Limb (tissue), 2 donors: ENCODE results near the gene ABLIM1.

ENCODE experiments used
- DNase-seq, 2 donors: peaks; one replicate each; pipeline ENCODE4 v3.0.0-alpha.2; 2016; ENCODE audit errors: extremely low spot score in 2 of 2

ABLIM1 gene

DNA sequence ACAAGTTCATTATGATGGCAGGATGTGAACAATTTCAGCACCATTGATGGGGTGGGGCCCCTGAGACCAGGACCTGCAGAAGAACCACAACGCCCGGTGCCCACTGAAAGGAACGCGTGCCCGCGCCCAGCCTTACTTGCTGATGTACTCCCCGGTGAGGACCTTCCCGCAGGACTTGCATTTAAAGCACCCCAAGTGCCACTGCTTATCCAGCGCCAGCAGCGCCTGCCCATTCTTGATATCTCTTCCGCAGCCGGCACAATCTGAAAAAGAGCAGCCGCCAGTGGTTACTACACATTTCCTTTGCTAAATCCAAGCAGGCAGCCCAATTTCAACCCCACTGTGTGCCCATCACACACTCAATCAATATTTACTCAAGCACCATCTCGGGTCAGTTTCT, 110.6 kb downstream of the ABLIM1 start:
- DNase-seq, result no peak

DNA sequence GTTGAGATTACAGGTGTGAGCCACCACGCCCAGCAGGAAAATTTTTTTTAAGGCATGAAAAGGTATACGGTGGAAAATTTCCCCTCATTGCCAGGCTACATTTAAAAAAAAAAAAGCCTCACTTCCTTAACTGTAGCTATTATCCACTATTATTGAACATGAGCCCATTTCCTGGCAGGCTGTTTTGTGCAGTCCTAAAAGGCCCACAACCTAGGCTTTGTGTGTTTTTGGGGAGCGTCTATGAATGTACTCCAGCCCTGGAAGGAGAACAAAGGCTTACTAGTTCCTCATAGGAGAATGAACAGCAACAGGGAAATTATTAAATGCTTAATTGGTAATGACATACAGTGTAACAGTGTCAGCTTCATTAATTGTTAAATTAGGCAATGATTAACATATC, 111.0 kb downstream of the ABLIM1 start:
- no peak for DNase-seq

GRCh38 chr10:114545819-114546218, 112.3 kb downstream of the ABLIM1 start:
- no peak for DNase-seq

- DNase-seq, result no peak
These were observed 113.0 kb downstream of the ABLIM1 start for GRCh38 chr10:114545071-114545470.

DNA sequence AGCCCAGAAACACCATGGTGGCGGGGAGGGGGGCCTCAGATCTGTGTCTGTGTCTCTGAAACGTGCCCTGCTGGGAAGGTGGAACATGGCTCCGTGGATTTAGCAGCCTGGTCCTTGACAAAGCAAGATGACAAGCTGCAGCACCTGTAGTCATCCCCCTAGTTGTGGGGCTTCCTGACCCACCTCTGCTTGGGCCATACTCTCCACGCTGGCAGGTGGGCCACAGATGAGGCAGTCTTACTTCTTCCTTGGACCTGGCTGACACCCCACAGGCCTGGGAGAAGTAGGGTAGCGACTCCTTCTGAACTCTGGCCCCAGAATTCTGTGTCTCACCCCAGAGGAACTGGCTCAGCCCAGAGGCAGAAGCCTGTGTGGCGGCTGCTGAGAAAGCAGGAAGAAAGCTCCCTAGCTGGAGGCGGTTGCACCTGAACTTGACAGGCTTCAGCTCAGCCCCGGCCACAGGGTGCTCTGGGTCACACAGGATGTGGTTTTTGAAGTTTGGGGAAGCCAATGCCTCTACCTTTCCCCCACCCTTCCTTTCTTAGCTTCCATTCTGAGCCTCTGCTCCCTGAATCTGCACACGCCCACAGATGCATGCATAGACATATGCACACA, 113.9 kb downstream of the ABLIM1 start:
- DNase-seq, result no peak

DNA sequence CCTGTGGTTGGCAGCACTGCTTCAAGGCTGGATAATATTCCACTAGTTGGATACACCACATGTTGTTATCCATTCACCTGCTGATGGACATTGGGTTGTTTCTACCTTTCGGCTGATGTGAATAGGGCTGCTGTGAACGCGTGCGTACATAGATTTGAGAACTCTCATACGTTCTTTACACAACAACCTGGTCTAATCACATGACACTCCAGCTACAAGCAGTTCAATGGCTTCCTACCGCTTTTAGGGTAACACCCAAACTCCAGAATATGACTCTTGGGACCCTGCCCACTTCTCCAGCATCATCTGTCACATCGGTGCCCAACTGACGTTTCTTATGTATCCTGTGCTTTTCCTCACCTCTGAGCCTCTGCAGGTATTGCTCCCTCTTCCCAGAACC, 114.6 kb downstream of the ABLIM1 start:
- no peak for DNase-seq

DNA sequence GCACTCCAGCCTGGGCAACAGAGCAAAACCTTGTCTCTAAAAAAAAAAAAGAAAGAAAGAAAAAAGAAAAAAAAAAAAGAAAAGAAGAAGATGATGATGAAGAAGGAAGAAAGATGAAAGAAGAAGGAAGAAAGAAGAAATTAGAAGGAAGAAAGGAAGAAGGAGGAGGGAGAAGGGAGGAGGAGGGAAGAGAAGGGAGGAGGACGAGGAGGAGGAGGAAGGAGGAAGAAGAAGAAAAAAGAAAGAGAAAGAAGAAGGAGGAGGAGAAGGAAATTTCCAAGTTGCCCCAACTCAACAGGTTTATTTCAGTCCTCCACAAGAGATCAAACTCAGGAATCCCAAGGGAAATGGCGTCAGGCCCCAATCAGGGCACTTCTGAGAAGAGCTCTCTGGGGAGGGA, 115.7 kb downstream of the ABLIM1 start:
- DNase-seq, result no peak

DNA sequence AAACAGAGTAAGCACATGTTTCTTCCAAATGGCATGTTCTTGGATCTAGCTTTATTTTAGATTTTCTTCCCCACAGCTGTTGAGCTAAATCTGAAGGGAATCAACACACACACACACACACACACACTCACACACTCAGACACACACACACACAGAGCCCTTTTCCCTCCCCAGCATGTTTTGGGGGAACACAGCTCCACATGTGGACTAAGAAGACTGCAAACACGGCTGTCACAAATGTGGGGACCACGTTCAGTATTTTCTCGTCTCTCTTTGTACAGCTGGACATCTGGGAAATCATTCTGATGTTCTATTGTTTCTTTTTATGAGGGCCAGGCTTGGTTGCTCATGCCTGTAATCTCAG, 116.3 kb downstream of the ABLIM1 start:
- DNase-seq, result peak in 1 of 2 donors; percentile 43

- DNase-seq, result peak; percentile 62 to 86
These were observed 116.8 kb downstream of the ABLIM1 start for GRCh38 chr10:114541081-114541796.

DNA sequence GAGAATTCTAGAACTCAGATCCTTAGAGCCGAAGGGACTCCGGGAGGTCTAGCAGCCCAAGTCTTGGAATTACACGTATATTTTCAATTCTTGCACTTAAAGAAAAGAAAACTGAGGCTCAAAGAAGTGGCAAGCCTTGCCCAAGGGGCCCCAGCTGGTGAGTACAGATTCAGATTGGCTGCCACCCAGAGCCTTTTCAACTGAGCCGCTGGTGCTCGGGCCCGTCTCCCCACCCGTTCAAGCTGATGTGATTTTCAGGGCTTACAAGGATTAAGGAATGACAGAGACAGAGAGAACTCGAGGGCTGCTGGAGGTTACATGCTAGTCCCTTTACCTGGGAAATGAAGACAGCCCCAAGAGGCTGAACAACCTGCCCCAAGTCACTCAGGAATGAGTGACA, 117.8 kb downstream of the ABLIM1 start:
- no peak for DNase-seq

DNA sequence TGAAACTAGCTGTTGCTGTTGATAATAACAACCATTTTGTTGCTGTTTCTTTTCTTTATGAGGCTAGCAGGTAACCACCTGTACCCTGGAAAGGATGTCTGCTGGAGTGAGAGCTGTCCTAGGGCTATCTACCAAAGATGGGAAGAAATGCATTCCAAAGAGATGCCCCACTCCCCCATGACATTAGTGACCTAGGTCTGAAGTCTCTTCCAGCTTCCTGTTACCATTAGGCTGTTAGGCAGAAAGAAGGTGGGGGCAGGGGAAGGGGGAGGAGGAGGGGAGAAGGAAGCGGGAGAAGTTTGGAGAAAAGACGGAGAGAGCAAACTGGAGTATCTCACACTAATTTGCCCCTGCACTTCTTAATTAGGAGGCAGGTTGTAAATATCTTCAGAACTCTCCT, 118.5 kb downstream of the ABLIM1 start:
- no peak for DNase-seq

DNA sequence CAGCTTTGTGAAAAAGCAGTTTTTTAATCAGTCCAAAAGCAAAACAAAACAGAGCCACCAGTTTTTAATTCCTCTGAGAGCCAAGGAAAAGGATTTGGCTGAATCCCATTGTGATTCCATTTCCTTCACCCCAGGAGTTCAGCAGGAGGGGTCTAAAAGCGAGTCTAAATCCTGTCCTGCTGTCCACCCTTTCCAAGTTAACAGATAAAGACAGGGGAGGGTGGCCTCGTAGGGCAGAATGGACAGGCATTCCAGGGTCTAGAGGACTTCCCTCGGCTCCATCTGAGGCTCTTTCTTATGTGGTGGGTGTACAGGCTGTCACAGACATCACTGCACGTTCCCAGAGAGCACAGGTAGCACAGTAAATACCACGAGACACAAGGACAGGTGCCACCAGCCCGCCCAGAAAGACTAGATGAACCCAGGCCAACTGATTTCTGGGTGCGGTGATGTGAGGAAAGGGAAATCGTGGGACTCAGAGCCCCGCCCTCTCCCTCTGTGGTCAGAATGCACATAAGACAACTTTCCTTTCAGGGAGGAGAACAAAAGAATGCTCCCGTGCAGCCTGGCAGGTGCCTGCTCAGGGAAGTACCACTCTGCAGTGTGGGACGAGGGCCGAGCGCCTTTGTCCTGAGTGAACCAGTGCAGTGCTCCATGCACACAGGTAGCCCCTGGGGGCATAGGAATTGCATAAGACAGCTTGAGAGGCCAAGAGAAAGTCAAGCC, 119.7 kb downstream of the ABLIM1 start:
- DNase-seq, result no peak

- DNase-seq, result no peak
These were observed 120.3 kb downstream of the ABLIM1 start for GRCh38 chr10:114537736-114538135.

- no peak for DNase-seq
These were observed 123.5 kb downstream of the ABLIM1 start for GRCh38 chr10:114534571-114534981.

GRCh38 chr10:114532226-114532625, 125.8 kb downstream of the ABLIM1 start:
- no peak for DNase-seq

GRCh38 chr10:114526504-114527238, 131.4 kb downstream of the ABLIM1 start:
- peak; percentile 82 to 83 for DNase-seq

DNA sequence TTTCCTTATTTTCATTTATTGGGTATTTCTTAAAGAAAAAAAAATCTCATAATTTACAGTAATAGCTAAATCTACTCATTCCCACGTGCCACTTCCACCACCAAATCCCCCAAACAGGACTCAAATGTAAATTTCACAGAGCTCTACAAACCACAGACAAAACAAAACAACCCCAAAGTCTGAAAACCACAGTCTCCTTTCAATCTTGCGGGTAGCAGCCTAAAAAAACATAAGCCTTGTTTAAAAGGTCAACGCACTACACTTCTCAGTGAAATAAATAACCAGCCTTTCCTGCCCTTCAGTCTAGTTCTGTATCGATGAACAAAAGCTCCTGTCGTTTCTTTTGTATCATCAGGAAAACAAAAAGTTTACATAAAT, 132.0 kb downstream of the ABLIM1 start:
- DNase-seq, result no peak

DNA sequence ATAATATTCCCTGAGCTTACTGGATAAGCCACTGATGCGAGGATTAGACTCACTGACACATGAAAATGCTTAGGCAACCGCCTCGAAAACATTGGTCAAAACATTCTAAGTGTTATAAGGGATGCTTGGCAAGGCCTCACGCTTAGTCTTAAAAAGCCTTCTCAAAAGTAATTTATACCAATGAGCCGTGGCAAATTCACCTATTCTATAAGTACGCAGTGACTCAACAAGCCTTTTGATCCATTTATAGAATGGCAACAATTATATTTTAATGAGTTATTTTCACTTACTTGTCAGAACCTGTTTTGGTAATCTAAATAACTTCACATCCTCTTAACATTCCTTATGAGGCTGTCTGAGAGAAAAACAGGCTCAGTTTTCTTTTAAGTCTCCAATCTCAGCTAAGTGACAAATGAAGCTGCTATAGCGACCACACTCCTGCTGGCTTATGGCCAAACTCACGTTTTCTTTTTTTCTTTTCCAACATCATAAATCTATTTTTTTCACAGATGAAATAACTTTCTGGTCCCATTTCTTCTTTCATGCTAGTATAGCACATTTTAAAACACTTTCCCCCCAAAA, 132.6 kb downstream of the ABLIM1 start:
- no peak for DNase-seq

- DNase-seq, result no peak
These were observed 134.2 kb downstream of the ABLIM1 start for GRCh38 chr10:114523876-114524275.

DNA sequence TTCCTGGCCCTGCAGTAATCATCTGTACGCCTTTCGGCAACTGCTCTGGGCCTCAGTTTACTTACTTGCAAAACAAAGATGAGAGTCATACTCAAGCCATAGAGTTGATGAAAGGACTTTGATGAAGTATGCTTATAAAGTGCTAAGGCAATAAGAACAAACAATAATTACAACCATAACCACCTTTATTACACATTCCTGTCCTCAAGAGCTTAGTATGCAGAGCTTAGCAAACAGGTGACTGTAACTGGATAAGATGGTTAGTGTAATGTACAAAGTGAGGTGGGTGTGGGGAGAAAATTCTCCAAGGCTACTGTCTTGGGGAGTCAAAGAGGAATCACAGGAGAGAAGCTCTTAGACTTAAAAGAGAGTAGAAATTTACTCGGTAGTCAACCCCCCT, 136.8 kb downstream of the ABLIM1 start:
- no peak for DNase-seq

GRCh38 chr10:114520453-114520852, 137.6 kb downstream of the ABLIM1 start:
- no peak for DNase-seq
